Gastrocnemius medialis (tissue), 4 donors: ENCODE measurements around the gene TMEM63C.

Experiments
- POLR2A ChIP-seq, 2 donors: fragments of 450-650 bp; IDR thresholded peaks; one replicate each; pipeline ENCODE4 v1.6.1; 2017; ENCODE audit warnings: antibody characterized with exemption in 2 of 2, mild to moderate bottlenecking in 2 of 2, moderate library complexity in 2 of 2
- TF ChIP-seq, protein P1 (sequence below), 5 experiments: fragments of 450-650 bp in 3 of 5; fragments of 200-600 bp in 2 of 5; sonication (generic) in 2 of 5; IDR thresholded peaks in 4 of 5; conservative IDR thresholded peaks in 1 of 5; 1 replicate in 4 of 5; 2 replicates in 1 of 5; pipeline ENCODE4 v1.5.1; 2016 to 2019; ENCODE audit warnings: antibody characterized with exemption in 5 of 5, mild to moderate bottlenecking in 3 of 5, moderate library complexity in 3 of 5

DNA sequence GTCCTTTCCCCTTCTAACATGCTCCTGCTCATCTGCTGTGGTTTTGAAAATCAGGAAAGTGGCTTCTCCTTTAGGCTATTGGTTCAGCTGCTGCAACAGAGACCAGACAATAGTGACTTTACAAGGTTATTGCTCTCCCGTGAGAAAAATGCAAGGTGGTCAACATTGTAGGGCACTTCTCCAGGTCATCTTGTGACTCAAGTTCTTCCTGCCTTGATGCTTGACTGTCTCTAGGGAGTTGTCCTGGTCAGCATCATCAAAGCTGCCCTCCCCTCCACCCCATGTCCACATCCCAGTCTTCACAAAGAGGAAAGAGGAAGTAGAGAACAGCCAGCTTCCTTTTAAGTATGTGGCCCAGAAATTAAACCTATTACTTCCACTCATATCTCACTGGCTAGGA is 3.9 kb upstream of the TMEM63C start:
- TF ChIP-seq, protein P1, sequence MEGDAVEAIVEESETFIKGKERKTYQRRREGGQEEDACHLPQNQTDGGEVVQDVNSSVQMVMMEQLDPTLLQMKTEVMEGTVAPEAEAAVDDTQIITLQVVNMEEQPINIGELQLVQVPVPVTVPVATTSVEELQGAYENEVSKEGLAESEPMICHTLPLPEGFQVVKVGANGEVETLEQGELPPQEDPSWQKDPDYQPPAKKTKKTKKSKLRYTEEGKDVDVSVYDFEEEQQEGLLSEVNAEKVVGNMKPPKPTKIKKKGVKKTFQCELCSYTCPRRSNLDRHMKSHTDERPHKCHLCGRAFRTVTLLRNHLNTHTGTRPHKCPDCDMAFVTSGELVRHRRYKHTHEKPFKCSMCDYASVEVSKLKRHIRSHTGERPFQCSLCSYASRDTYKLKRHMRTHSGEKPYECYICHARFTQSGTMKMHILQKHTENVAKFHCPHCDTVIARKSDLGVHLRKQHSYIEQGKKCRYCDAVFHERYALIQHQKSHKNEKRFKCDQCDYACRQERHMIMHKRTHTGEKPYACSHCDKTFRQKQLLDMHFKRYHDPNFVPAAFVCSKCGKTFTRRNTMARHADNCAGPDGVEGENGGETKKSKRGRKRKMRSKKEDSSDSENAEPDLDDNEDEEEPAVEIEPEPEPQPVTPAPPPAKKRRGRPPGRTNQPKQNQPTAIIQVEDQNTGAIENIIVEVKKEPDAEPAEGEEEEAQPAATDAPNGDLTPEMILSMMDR (IDR thresholded peaks at IDR 0.05 in 4 of 5, conservative IDR thresholded peaks at IDR 0.05 in 1 of 5), result no peak
- TF ChIP-seq POLR2A (IDR thresholded peaks at IDR 0.05), result no peak
